Liver (tissue), 9 donors: ENCODE measurements around the gene LHPP. TPM values are rescaled to one million over a fixed set of nuclear protein-coding genes. Genes with fewer than 3 reads are reported as not detected.

Source experiments
- DNase-seq: peaks from one replicate; pipeline ENCODE4 v3.0.0-alpha.2; 2017; ENCODE audit warnings: low spot score
- H3K27ac ChIP-seq, 2 donors: one replicate each; pipeline ENCODE4 v1.7.0; 2013; ENCODE audit warnings: inconsistent platforms in 2 of 2, low read length in 2 of 2, control low read depth in 1 of 2, low read depth in 1 of 2, mild to moderate bottlenecking in 1 of 2
- H3K27me3 ChIP-seq, 4 donors: one replicate each; pipeline versions ENCODE4 v1.6.1 to v1.7.0; 2013; ENCODE audit warnings: low read length in 3 of 4, inconsistent platforms in 1 of 4, mild to moderate bottlenecking in 1 of 4, moderate library complexity in 1 of 4; ENCODE audit not compliant: control insufficient read depth in 4 of 4, insufficient read depth in 4 of 4
- H3K36me3 ChIP-seq, 4 donors: one replicate each; pipeline versions ENCODE4 v1.6.1 to v1.7.0; 2013; ENCODE audit warnings: low read length in 3 of 4, mild to moderate bottlenecking in 3 of 4, low read depth in 1 of 4, moderate library complexity in 1 of 4; ENCODE audit not compliant: control insufficient read depth in 4 of 4, insufficient read depth in 3 of 4
- H3K4me1 ChIP-seq, 4 donors: one replicate each; pipeline versions ENCODE4 v1.6.1 to v1.7.0; 2013; ENCODE audit warnings: low read length in 3 of 4, mild to moderate bottlenecking in 3 of 4, moderate library complexity in 1 of 4; ENCODE audit not compliant: control insufficient read depth in 4 of 4, insufficient read depth in 4 of 4
- H3K4me3 ChIP-seq, 3 donors: one replicate each; pipeline versions ENCODE4 v1.6.1 to v1.7.0; 2013; ENCODE audit warnings: low read length in 3 of 3, control low read depth in 1 of 3, low read depth in 1 of 3, mild to moderate bottlenecking in 1 of 3
- H3K9ac ChIP-seq, 2 donors: one replicate each; pipeline ENCODE4 v1.7.0; 2013; ENCODE audit warnings: low read length in 2 of 2, mild to moderate bottlenecking in 2 of 2, moderate library complexity in 2 of 2, control low read depth in 1 of 2, low read depth in 1 of 2
- H3K9me3 ChIP-seq, 4 donors: one replicate each; pipeline versions ENCODE4 v1.6.1 to v1.7.0; 2013; ENCODE audit warnings: low read length in 3 of 4; ENCODE audit not compliant: control insufficient read depth in 4 of 4
- EGR1 ChIP-seq, 2 donors: IDR thresholded peaks; 2 replicates each; pipeline ENCODE4 v1.6.1; 2016 to 2018; ENCODE audit warnings: antibody characterized with exemption in 2 of 2, low read depth in 2 of 2
- FOXA1 ChIP-seq: IDR thresholded peaks from 2 replicates; pipeline ENCODE4 v1.6.1; 2016; ENCODE audit warnings: antibody characterized with exemption
- FOXA2 ChIP-seq: IDR thresholded peaks from 2 replicates; pipeline ENCODE4 v1.6.1; 2016; ENCODE audit warnings: antibody characterized with exemption
- GABPA ChIP-seq, 2 donors: IDR thresholded peaks in 1 of 2; conservative IDR thresholded peaks in 1 of 2; 2 replicates each; pipeline ENCODE4 v1.6.1; 2016; ENCODE audit warnings: antibody characterized with exemption in 2 of 2, mild to moderate bottlenecking in 1 of 2, moderate library complexity in 1 of 2
- HNF4A ChIP-seq, 2 donors: conservative IDR thresholded peaks; 2 replicates each; pipeline ENCODE4 v1.6.1; 2016; ENCODE audit warnings: antibody characterized with exemption in 2 of 2, mild to moderate bottlenecking in 2 of 2
- HNF4G ChIP-seq: IDR thresholded peaks from 2 replicates; pipeline ENCODE4 v1.6.1; 2016; ENCODE audit warnings: antibody characterized with exemption
- JUND ChIP-seq, 2 donors: IDR thresholded peaks; 2 replicates each; pipeline ENCODE4 v1.6.1; 2016; ENCODE audit warnings: antibody characterized with exemption in 2 of 2
- NR2F2 ChIP-seq: IDR thresholded peaks from 2 replicates; pipeline ENCODE4 v1.6.1; 2016; ENCODE audit warnings: antibody characterized with exemption
- RAD21 ChIP-seq, 2 donors: IDR thresholded peaks; 2 replicates each; pipeline ENCODE4 v1.6.1; 2016; ENCODE audit warnings: antibody characterized with exemption in 2 of 2, mild to moderate bottlenecking in 2 of 2
- RXRA ChIP-seq, 2 donors: IDR thresholded peaks; 2 replicates each; pipeline ENCODE4 v1.6.1; 2017 to 2018; ENCODE audit warnings: antibody characterized with exemption in 2 of 2, mild to moderate bottlenecking in 1 of 2
- SP1 ChIP-seq: IDR thresholded peaks from 2 replicates; pipeline ENCODE4 v1.6.1; 2018; ENCODE audit warnings: antibody characterized with exemption, mild to moderate bottlenecking
- TAF1 ChIP-seq: conservative IDR thresholded peaks from 2 replicates; pipeline ENCODE4 v1.6.1; 2016; ENCODE audit warnings: antibody characterized with exemption, mild to moderate bottlenecking
- YY1 ChIP-seq: IDR thresholded peaks from 2 replicates; pipeline ENCODE4 v1.6.1; 2016; ENCODE audit warnings: antibody characterized with exemption, mild to moderate bottlenecking
- WGBS: extraction: QIAGEN DNeasy Blood & Tissue Kit; methylation state at CpG from one replicate; pipeline ENCODE4 v1.1.7; 2013; 5-methylcytosine and 5-hydroxymethylcytosine counted together
- polyA plus RNA-seq, 2 donors: library from polyadenylated mRNA; stranded (reverse) in 1 of 2; unstranded in 1 of 2; fragments of 200-250 nt in 1 of 2; fragments of >200 nt in 1 of 2; fragmentation: Nextera tagmentation in 1 of 2; extraction: Ambion mirVana in 1 of 2; gene quantifications; one replicate each; pipeline versions ENCODE4 v1.2.1 to v1.2.3, GENCODE V29; 2013 to 2015
- total RNA-seq, 2 donors: library from RNA; depleted of rRNA; stranded (reverse); fragments of >200 nt; gene quantifications; one replicate each; pipeline ENCODE4 v1.2.3, GENCODE V29; 2014
- TF ChIP-seq, protein P1 (sequence below): IDR thresholded peaks from 2 replicates; pipeline ENCODE4 v1.6.1; 2016; ENCODE audit warnings: antibody characterized with exemption
- TF ChIP-seq, protein P2 (sequence below): IDR thresholded peaks from 2 replicates; pipeline ENCODE4 v1.6.1; 2016; ENCODE audit warnings: antibody characterized with exemption
- TF ChIP-seq, protein P3 (sequence below): IDR thresholded peaks from 2 replicates; pipeline ENCODE4 v1.6.1; 2016; ENCODE audit warnings: antibody characterized with exemption, mild to moderate bottlenecking
- donor health status: healthy.
- donor health status: healthy.
- donor health status: healthy.
- donor health status: healthy.
- donor health status: healthy.

The LHPP gene
- total and polyA plus RNA-seq, 4 donors: 15.9 to 39.9 (median 26.2) TPM

- H3K4me1 ChIP-seq: no peaks in the 10 kb centered on the region
- no peaks in the 10 kb centered on the region for H3K27me3 ChIP-seq
- H3K9ac ChIP-seq: no peak overlapping the region
- WGBS: 94% methylated on average over 15 of the region's 15 CpGs
- no peak overlapping the region for H3K27ac ChIP-seq
- H3K36me3 ChIP-seq: peaks cover 0 to 13% (median 6%) of the 10 kb centered on the region in 4 donors
- peaks cover 0 to 2% (median 0%) of the 10 kb centered on the region in 4 donors for H3K9me3 ChIP-seq
- no peak for TF ChIP-seq RAD21 (IDR thresholded peaks at IDR 0.05)
- TF ChIP-seq NR2F2: no peak
- TF ChIP-seq YY1: no peak
- TF ChIP-seq, protein P1, sequence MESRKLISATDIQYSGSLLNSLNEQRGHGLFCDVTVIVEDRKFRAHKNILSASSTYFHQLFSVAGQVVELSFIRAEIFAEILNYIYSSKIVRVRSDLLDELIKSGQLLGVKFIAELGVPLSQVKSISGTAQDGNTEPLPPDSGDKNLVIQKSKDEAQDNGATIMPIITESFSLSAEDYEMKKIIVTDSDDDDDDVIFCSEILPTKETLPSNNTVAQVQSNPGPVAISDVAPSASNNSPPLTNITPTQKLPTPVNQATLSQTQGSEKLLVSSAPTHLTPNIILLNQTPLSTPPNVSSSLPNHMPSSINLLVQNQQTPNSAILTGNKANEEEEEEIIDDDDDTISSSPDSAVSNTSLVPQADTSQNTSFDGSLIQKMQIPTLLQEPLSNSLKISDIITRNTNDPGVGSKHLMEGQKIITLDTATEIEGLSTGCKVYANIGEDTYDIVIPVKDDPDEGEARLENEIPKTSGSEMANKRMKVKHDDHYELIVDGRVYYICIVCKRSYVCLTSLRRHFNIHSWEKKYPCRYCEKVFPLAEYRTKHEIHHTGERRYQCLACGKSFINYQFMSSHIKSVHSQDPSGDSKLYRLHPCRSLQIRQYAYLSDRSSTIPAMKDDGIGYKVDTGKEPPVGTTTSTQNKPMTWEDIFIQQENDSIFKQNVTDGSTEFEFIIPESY: no peak
- no peak for TF ChIP-seq TAF1
- TF ChIP-seq RXRA (IDR thresholded peaks at IDR 0.05): no peak
- no peak for TF ChIP-seq SP1
- TF ChIP-seq GABPA (IDR thresholded peaks at IDR 0.05 in 1 of 2, conservative IDR thresholded peaks at IDR 0.05 in 1 of 2): no peak
- no peak for TF ChIP-seq JUND (IDR thresholded peaks at IDR 0.05)
- TF ChIP-seq HNF4A (conservative IDR thresholded peaks at IDR 0.05): no peak
- TF ChIP-seq, protein P2, sequence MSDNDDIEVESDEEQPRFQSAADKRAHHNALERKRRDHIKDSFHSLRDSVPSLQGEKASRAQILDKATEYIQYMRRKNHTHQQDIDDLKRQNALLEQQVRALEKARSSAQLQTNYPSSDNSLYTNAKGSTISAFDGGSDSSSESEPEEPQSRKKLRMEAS: no peak
- TF ChIP-seq, protein P3, sequence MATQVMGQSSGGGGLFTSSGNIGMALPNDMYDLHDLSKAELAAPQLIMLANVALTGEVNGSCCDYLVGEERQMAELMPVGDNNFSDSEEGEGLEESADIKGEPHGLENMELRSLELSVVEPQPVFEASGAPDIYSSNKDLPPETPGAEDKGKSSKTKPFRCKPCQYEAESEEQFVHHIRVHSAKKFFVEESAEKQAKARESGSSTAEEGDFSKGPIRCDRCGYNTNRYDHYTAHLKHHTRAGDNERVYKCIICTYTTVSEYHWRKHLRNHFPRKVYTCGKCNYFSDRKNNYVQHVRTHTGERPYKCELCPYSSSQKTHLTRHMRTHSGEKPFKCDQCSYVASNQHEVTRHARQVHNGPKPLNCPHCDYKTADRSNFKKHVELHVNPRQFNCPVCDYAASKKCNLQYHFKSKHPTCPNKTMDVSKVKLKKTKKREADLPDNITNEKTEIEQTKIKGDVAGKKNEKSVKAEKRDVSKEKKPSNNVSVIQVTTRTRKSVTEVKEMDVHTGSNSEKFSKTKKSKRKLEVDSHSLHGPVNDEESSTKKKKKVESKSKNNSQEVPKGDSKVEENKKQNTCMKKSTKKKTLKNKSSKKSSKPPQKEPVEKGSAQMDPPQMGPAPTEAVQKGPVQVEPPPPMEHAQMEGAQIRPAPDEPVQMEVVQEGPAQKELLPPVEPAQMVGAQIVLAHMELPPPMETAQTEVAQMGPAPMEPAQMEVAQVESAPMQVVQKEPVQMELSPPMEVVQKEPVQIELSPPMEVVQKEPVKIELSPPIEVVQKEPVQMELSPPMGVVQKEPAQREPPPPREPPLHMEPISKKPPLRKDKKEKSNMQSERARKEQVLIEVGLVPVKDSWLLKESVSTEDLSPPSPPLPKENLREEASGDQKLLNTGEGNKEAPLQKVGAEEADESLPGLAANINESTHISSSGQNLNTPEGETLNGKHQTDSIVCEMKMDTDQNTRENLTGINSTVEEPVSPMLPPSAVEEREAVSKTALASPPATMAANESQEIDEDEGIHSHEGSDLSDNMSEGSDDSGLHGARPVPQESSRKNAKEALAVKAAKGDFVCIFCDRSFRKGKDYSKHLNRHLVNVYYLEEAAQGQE: no peak
- no peak for TF ChIP-seq FOXA1
- no peak for TF ChIP-seq HNF4G
- TF ChIP-seq EGR1 (IDR thresholded peaks at IDR 0.05; ENCODE audit: low read depth in 2 of 2): no peak
- TF ChIP-seq FOXA2: no peak
- no peak overlapping the region for H3K4me3 ChIP-seq
- DNase-seq: no peak
These were observed 35.7 kb downstream of the LHPP start for GRCh38 chr10:124497196-124497881.

- TF ChIP-seq HNF4A (conservative IDR thresholded peaks at IDR 0.05) (no peak), NR2F2 (no peak), RAD21 (IDR thresholded peaks at IDR 0.05) (no peak), TAF1 (no peak), YY1 (no peak)
- TF ChIP-seq, protein P2: no peak
- Histone ChIP-seq H3K27ac (no peak overlapping the region), H3K9me3 (peaks cover 0 to 2% (median 0%) of the 10 kb centered on the region in 4 donors), H3K36me3 (peaks cover 0 to 13% (median 6%) of the 10 kb centered on the region in 4 donors), H3K4me1 (no peaks in the 10 kb centered on the region), H3K9ac (no peak overlapping the region), H3K27me3 (no peaks in the 10 kb centered on the region), H3K4me3 (no peak overlapping the region)
- DNase-seq: no peak
- 96% methylated on average over 8 of the region's 8 CpGs for WGBS
These were observed 36.4 kb downstream of the LHPP start for GRCh38 chr10:124498056-124498455.
